GM11168 (cell line): Measurements from ENCODE around the gene TMEM208.

Experiments used
- in situ Hi-C: fragments of 300-500 bp; cut with MboI; formaldehyde crosslinking; loops from one replicate; pipeline ENCODE4 v1.12.0; 2022; ENCODE audit warnings: low sequenced_read_pairs; ENCODE audit not compliant: unreplicated experiment

Gene TMEM208

GRCh38 chr16:67269766-67270165, 42.8 kb downstream of the TMEM208 start:
- in situ Hi-C loops: no loop called here

- in situ Hi-C loops: no loop called here
These were observed 44.0 kb downstream of the TMEM208 start for GRCh38 chr16:67270931-67271338.

GRCh38 chr16:67271446-67271845, 44.5 kb downstream of the TMEM208 start:
- in situ Hi-C loops: no loop called here

GRCh38 chr16:67275321-67275720, 48.4 kb downstream of the TMEM208 start:
- in situ Hi-C loops: no loop called here

- in situ Hi-C loops: no loop called here
These were observed 50.5 kb downstream of the TMEM208 start for GRCh38 chr16:67277294-67277998.

- in situ Hi-C loops: no loop called here
These were observed 51.3 kb downstream of the TMEM208 start for GRCh38 chr16:67277999-67278772.
